ENCODE measurements around the gene CACNA1B.

Gene CACNA1B

DNA sequence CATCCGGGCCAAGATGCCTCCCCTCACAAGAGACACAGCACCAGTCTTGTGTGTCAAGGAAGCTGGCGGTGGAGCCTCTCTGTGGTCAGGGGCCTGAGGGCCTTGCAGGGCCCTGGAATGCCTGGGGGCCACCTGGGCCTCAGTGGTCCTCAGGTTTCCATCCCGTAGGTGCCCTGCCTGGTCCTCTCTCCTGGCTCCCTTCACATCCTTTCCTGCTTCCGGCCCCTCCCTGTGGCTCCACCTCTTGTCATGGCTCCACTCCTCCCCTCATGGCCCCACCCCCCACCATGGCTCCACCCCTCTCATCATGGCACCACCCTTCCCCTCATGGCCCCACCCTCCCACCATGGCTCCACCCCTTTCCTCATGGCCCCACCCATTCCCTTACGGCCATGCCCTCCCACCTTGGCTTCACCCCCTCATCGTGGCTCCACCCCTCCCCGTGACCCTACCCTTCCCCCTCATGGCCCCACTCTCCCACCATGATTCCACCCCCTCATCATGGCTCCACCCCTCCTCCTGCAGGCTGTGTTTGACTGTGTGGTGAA lies 175.8 kb downstream of the CACNA1B start:
- no peak for DNase-seq (ENCODE audit: low read depth in 2 of 2)

DNA sequence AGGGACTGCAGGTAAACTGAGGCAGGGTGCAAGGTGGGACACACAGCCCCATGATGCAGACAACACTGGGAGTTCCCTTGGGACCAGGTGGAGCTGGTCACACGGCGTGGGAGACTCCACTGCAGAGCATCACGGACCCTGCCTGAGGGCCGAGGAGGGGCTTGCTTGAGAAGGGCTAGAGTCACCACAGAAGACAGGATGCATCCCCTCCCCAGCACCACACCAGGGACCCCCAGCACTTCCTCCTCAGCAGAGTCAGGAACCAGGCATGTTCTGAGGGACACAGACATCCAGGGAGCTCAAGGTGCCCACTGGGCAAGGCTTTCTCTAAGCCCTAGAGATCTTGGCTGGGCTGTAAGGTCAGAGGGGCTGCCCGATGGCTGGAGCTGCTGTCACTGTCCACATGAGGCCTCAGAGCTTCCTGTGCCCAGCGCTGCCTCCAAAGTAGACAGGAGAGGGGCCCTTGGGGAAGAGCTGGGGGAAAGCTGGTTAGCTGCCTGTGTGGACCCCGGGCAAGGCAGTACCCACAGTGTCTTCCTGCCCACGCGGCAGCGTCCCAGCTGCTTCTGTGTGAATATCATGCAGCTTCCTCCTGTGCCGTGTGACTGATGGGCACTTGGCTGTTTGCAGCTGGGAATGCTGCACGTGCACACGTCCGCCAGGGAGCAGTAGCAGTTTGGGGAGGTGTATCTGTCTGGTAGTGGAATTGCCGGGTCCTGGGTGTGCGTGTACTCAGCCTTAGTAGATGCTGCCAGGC lies 176.6 kb downstream of the CACNA1B start:
- no peak for DNase-seq (ENCODE audit: low read depth in 2 of 2)

DNA sequence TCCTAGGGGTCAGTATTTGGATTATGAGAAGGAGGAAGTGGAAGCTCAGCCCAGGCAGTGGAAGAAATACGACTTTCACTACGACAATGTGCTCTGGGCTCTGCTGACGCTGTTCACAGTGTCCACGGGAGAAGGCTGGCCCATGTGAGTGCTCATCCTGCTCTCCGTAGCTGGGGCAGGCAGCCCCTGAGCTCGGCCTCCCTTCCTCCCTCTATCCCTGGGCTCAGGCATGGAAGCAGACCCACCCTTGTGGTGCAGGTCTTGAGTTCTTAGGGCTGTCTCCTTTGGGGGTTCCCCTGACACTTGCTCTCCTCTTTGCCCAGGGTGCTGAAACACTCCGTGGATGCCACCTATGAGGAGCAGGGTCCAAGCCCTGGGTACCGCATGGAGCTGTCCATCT lies 180.1 kb downstream of the CACNA1B start:
- DNase-seq (ENCODE audit: low read depth in 2 of 2), result no peak

DNA sequence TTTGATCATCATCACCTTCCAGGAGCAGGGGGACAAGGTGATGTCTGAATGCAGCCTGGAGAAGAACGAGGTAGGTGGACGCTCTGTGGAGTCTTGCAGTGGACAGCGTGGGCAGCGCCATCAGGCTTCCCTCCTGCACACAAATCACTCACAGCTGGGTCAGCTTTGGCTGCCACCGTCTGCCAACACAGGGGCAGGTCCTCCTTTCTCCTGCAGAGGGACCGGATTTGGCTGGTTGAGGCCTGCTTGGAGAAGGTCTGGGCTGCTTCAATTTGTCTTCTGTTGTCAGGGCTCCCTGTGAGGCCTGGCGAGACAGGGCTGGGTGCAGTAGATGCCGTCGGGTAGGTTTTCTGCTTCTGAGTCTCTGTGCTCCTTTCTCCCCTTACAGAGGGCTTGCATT lies 180.6 kb downstream of the CACNA1B start:
- no peak for DNase-seq (ENCODE audit: low read depth in 2 of 2)

DNA sequence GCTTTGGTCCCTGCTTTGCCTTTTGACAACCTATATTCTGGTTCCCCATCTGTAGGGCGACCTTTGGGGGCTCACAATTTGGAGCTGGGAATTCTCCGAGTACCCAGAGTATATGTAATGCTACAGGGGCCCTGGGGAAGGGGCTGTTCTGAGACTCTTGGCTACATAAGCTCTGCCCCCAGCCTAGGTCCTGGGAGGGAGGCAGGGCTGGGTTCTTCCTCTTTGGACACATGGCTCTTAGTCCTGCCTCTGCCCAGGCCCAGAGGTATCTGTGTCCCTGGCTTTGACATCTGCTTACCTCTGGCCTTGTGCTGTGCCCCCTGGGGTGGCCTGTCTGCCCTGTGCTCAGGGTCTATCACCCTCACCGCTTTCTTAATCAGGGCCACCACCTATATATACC lies 181.6 kb downstream of the CACNA1B start:
- DNase-seq (ENCODE audit: low read depth in 2 of 2), result no peak

DNA sequence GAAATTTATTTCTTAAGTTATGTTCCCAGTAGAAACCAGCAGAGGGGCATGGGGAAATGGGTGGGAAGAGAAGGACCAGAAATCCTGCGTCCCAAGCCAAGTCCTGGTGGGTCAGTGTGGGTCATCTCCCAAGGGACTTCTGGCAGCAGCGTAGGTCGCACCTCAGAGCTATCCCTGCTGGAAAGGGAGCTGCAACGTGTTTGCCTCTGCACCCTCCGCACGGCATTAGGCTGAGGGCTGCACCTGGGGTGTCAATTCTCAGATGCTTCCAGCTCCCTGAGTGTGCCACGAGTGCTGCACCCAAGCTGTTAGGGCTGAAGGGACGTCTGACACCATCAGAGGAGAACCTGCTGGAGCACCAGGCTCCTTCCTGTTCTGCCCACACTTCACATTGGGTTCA lies 182.8 kb downstream of the CACNA1B start:
- DNase-seq (ENCODE audit: low read depth in 2 of 2), result no peak

DNA sequence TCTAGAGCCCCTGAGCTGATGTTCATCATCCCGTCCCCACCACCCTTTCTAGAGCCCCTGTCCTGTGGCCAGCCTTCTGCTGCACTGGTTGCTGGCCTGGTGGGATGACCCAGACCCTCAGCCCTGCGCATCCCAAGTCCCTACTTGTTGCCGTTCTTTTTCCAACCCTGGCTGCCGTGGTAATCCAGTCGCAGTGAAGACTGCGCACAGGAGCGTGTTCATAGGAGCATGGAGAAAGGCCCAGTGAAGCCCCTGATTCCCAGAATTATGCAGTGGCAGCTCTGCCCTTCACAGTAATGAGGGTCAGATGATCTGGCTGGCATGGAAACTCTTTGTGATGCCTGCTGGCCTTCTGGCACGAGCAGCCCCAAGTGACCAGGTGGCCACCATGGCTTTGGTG lies 183.3 kb downstream of the CACNA1B start:
- DNase-seq (ENCODE audit: low read depth in 2 of 2), result no peak

DNA sequence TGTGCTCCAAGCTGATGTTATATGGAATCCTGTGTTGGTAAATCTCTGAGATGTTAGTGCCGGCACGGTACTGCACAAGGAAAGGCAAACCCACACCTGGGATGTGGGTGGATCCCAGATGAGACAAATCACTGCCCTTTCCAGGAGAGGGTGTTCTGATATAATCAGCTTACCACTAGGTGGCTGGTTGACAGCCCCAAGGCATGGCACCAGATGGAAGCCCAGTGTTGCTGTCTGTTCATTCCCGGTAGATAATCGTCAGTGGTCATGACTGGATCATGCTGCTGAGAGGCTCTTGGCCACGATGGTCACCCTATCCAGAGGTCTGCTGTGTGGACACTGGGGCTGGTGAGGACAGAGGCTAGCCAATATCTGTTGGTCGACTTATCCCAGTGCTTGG lies 184.0 kb downstream of the CACNA1B start:
- no peak for DNase-seq (ENCODE audit: low read depth in 2 of 2)

DNA sequence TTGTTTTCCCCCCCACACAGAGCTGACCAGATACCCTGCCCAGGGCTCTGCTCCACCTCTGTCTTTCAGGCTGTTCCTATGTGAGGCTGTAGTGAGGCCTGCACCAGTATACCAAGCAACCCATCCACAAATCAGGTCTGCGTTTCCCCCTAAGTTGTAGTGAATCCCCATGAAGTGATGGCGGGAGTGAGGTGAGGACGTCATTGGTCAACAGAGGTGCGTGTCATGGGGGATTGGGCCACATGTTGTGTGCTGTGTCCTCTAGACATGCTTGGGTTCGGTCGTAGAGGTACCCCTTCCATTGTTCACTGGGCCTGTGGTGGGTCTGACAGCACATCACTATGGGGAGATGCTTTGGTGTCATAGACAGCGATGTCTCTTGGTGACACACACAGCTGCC lies 184.6 kb downstream of the CACNA1B start:
- DNase-seq (ENCODE audit: low read depth in 2 of 2), result no peak

DNA sequence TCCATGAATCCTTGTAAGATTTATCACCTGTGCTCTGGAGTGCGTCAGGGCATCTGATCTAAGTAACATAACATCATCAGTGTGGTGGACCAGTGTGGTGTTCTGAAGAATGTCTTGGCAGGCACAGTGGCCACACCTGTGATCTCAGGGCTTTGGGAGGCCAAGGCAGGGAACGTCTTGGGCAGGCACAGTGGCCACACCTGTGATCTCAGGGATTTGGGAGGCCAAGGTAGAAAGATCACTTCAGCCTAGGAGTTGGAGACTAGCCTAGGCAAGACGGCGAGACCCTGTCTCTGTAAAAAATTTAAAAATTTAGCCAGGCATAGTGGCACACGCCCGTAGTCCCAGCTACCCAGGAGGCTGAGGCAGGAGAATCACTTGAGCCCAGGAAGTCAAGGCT lies 185.5 kb downstream of the CACNA1B start:
- DNase-seq (ENCODE audit: low read depth in 2 of 2), result no peak

DNA sequence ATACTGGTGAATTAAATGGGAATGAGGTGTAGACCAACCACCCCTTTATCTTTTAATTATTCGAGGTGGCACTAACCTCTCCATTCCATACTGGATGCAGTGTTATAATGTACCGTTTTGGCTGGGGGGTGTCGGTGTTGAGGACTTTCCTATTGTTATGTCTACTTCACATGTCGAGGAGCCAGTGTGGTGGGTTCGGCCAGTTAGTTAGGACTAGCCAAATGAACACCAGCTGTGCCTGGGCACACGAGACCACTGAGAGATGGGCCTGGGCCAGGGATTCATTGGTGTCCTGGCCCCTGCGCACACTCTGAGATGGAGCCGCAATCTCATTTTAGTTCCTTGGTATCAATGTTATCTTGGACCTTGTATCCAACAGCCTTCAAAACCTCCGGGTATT lies 186.2 kb downstream of the CACNA1B start:
- no peak for DNase-seq (ENCODE audit: low read depth in 2 of 2)

DNA sequence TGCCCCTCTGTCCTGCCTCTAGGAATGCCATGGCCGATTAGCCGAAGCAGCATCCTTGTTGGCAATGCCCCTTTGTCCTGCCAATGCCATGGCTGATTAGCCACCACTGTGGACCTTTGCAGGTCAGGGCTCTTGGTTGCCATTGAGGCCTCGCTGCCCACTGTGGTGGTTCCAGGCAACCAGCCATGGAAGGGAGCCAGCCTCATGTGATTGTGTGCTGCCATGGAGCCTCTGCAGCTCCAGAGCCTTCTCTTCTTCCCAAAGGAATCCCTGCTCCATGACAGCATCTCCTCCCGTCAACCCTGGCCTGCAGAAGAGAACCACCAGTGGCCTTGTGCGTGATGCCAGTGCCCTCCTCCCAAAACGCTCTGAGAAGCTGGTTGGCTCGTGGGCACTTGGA lies 187.0 kb downstream of the CACNA1B start:
- DNase-seq (ENCODE audit: low read depth in 2 of 2), result no peak

DNA sequence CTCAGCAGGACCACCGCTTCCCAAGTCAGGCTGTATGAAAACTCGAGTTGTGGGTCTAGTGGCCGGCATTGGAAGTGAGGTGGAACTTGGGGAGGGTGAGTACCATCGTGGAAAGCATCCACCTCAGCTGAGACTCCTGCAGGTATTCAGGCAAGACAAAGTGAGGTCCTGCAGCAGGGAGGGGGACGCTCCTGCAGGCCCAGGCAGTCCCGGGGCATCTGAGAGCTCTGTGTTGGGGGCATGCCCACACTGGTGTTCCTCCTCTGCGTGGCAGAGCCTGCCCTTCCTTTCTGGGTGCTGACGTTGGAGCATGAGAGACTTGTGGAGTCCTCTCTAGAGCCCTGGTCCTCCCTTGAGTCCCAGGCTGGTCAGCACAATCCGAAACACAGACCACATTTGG lies 187.7 kb downstream of the CACNA1B start:
- DNase-seq (ENCODE audit: low read depth in 2 of 2), result no peak

DNA sequence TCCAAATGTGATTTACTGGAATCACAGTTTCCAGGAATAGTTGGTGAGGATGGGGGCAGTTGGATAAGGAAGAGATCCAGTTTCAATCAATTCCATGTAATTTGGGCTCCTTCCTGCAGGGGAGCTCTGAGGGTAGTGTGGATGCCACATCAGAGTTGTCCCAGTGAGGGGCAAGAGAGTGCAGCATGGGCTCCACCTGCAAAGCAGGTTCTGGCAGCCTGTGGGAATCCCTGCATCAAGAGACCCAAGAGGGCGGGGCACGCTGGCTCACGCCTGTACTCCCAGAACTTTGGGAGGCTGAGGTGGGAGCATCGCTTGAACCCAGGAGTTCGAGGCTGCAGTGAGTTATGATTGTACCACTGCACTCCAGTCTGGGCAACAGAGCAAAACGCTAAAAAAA lies 188.5 kb downstream of the CACNA1B start:
- DNase-seq (ENCODE audit: low read depth in 2 of 2), result no peak

DNA sequence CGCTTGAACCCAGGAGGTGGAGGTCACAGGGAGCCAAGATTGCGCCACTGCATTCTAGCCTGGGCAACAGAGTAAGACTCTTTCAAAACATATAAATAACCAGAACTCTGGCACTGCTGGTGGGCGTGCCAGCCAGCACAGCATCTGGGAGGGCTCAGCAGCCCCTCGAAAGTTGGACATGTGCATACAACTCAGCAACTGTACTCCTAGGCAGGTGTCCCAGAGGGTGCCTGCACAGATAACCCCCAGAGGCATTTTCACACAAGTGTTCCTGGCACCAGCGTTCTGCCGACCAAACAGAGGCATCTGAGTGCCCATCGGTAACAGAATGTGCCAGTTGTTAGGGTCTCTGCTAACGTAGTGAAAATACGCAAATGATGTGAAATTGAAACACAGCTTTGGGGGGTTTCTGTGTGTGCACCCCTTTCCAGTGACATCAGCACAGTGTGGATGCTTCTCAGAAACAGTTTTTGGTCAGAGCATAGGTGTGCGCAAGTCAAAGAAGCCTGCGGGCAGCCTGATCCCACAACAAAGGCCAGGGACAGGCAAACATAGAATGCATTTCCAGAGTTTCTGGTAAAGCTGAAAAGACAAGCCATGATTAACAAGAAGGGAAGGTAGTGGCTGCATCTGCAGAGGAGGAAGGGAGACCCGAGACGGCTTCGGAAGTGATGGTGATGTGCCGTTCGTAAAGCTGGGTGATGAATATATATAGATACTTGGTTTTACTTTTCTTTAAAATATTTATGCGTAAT lies 190.2 kb downstream of the CACNA1B start:
- no peak for DNase-seq (ENCODE audit: low read depth in 2 of 2)

DNA sequence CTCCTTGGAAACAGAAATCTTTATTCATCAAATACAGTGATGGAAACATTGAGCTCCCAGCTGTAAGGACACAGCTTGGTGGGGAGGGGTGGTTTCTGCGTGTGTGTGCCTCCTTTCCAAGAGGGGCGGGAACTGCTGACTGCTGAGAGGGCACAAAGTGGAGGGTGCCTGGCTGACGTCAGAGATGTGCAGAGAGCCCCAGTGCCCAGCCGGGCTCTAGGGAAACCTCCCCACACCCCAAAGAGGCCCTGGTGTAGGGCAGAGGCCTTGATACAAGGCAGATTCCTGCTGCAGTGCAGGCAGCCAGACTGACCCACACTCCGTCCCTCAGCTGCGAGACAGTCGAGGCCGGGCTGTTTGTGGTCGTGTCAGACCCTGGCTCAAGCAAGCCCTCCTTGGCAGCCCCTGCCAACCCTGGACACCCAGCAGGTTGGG lies 191.0 kb downstream of the CACNA1B start:
- no peak for DNase-seq (ENCODE audit: low read depth in 2 of 2)

DNA sequence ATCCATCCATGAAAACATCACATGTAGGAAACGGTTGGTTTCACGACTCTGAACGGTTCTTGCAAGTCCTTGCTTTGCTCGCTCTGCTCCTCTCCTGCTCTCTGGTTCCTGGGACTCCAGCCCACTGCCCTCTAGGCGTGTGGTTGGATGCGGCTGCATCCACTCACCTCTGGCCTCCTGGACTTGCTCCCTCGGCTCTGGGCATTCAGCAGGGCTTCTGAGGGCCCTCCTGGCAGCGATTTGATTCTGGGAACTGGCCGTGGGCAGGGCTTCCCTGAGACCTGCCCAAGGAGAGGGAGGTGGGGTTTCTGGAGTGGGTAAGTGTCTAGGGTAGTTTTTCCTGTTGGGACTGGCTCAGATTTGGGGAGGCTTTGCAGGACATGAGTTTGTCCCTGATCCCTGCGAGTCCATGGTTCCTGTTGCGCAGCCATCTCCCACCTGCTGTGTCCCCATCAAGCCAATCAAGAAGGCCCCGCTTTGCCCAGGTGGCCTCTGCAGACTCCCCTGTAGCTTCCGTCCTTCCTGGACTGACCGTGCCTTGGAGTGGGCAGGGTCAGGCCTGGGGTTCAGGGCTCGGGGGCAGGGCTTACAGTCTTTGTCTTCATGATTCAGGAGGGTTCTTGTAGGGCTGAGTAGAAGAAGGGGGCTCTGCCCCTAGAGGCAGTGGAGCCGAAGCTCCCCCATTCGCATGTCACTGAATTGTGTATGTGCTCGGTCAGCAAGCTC lies 192.3 kb downstream of the CACNA1B start:
- no peak for DNase-seq (ENCODE audit: low read depth in 2 of 2)

DNA sequence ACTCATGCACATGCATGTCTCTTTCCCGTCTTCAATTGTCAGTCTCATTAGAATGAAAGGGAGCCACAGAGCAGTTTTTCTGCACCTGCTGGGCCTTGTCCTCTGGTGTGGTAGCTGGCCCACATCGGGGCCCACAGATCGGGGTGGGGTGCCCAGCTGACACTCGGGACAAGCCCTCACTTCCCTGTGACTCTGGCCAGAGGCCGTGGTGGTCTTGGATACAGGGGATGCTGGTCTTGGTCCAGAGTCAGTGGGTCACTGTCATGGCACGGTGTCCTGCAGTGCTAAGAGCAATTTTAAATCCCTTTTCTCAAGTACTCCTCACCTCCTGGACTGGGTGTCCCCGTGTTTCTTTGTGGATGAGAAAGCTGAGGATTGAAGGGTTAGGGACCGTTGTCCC lies 193.2 kb downstream of the CACNA1B start:
- no peak for DNase-seq (ENCODE audit: low read depth in 2 of 2)

DNA sequence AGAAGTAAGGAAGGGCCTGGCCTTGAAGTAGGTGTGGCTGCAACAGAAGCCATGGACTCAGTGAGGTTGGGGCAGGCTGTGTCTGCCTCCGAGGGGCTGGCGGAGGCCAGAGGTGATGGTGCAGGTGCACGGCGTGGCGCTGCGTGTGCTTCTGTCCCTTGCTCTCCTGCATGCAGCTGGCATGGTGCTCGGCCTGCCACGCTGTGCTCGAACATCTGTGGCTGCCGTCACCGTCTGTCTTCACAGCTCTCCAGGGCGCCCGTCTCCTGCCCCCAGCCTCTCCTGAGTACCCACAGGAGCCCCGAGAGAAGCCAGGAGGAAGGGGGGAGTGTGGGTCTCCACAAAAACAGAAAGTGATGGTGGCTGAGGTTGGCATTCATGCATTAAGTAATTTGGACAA lies 193.7 kb downstream of the CACNA1B start:
- DNase-seq (ENCODE audit: low read depth in 2 of 2), result no peak

DNA sequence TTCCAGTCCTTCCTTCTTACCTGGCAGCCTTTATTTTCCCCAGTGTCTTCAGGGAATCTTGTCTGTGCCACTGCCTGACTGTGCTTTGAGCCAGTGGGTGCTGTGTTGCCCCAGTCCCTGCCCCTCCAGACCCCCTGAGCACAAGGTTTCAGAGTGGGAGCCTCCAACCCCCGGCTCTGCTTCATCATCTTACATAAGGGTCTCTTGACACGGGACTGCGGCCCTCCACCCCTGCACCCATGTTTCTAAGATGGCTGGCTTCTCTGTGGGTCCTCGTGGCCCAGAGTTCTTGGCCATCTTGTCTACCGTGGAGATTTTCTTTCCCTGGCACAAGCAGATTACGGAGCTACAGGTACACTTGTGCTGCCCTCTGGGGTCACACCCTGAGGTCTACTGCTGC lies 194.1 kb downstream of the CACNA1B start:
- DNase-seq (ENCODE audit: low read depth in 2 of 2), result no peak

DNA sequence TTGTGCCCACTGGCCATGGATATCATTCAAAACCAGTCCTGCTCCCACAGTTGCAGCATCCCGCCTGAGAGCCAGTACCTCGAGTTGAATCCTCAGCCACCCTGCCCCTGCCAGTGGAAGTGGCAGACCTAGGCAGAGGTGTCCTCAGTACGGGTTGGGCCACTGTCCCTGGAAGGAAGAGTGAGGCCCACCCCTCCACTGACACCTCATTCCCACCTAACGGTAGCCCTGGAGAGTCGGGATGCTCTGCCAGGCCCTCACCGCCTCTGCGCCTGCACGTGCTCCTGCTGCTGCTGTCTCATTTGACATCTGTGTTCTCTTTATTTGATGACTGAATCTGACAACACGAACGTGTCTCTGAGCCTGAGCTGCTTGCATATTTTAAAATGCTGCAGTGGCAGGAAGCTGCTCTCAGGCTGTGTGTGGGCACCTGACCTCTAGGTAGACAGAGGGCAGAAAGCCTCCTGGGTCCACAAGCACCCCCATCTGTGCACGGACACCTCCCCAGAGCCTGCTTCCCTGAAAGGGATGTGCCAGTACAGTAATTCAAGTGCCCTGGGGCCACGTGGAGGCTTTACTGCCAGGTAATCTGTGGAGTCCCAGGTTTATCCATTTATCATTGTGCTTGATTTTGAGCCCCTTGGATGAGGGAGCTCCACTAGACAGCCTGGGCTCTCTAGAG lies 194.7 kb downstream of the CACNA1B start:
- no peak for DNase-seq (ENCODE audit: low read depth in 2 of 2)

DNA sequence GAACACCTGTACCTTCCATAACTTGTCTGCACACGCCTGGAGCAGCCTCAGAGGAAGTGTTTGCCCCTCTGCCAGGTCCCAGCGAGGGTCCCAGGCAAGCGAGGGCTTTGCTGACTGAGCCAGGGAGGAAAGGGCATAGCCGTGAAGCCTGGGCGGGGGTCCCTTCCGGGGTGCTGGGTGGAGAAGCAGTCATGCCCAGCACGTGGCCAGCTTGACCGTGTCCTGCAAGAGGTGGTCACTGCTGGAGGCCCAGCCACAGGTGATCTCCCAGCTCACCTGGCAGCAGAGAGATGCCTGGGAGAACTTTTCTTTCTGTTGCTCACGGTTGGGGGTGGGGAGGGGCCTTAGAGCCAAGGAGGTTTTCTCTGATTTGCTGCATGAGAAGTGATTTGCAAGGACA lies 195.3 kb downstream of the CACNA1B start:
- DNase-seq (ENCODE audit: low read depth in 2 of 2), result no peak

Data from stimulated activated CD8-positive, alpha-beta memory T cell treated with anti-CD3 and anti-CD28 coated beads, Interleukin-7, amount 100 ng/mL, for 1 hour (primary cell).